ENCODE data around the gene VAC14. TPM values are rescaled to one million over a fixed set of nuclear protein-coding genes. Genes with fewer than 3 reads are reported as not detected.

Gene VAC14
- total RNA-seq, 1 experiment from 2014 or later, result 49.9 TPM

- no peak overlapping the region for H4K5ac ChIP-seq (ENCODE audit: insufficient read length, low read depth, low read length)
- no peak overlapping the region for H2BK12ac ChIP-seq (ENCODE audit: insufficient read length, low read depth, low read length)
- H2AFZ ChIP-seq (ENCODE audit: low read length), result no peak overlapping the region
- no peaks in the 10 kb centered on the region for H3K9me3 ChIP-seq (ENCODE audit: control insufficient read depth, low read depth, low read length)
- no peaks in the 10 kb centered on the region for H3K79me2 ChIP-seq (ENCODE audit: insufficient read depth, low read length)
- H3K27ac ChIP-seq (ENCODE audit: insufficient read length, low read depth, low read length), result no peak overlapping the region
- no peaks in the 10 kb centered on the region; a peak in 1 of 7 replicates for H3K36me3 Mint-ChIP-seq (ENCODE audit: insufficient read depth in 1 of 3, low read depth in 3 of 3)
- no peak overlapping the region for H2BK5ac ChIP-seq (ENCODE audit: insufficient read length, low read length)
- no peak for TF ChIP-seq CTCF (conservative IDR thresholded peaks at IDR 0.05)
- no peak overlapping the region for H2BK15ac ChIP-seq (ENCODE audit: low read depth, low read length)
- H3K4ac ChIP-seq (ENCODE audit: low read depth, low read length), result no peak overlapping the region
- H3K9ac ChIP-seq (ENCODE audit: extremely low read depth, insufficient read length, low read length), result no peak overlapping the region
- H2BK120ac ChIP-seq (ENCODE audit: low read depth, low read length, poor library complexity, severe bottlenecking), result no peak overlapping the region
- no peaks in the 10 kb centered on the region for H3K27me3 ChIP-seq (ENCODE audit: insufficient read depth, low read length)
- no peak overlapping the region; the same call in 1 of the 2 replicates for H3K14ac ChIP-seq (ENCODE audit: insufficient read depth, low read length)
- no peak overlapping the region for H3K56ac ChIP-seq (ENCODE audit: insufficient read length, low read depth, low read length)
- H3K4me1 Mint-ChIP-seq, result peaks cover 19 to 30% of the 10 kb centered on the region in 2 experiments
- no peak overlapping the region for H2AK5ac ChIP-seq (ENCODE audit: insufficient read length, low read length)
- no peak overlapping the region for H3K27ac Mint-ChIP-seq
- no peak overlapping the region for H4K8ac ChIP-seq (replicated peaks; ENCODE audit: insufficient read length, low read depth, low read length)
- no CpG with 5 or more reads among the region's 90 CpGs for WGBS (ENCODE audit: extremely low coverage, insufficient read length, low lambda C conversion rate)
- no peak overlapping the region for H3T11ph ChIP-seq (ENCODE audit: low read length)
- H3K18ac ChIP-seq (ENCODE audit: insufficient read length, low read depth, low read length), result no peak overlapping the region
- peaks cover 7% of the 10 kb centered on the region for H3K23me2 ChIP-seq (ENCODE audit: insufficient read length, low read depth, low read length, poor library complexity, severe bottlenecking)
- peak overlapping the region; percentile 61 for H3K4me2 ChIP-seq (ENCODE audit: insufficient read depth, insufficient read length, low read length)
- peak overlapping the region; percentile 68 to 79 for H3K4me3 Mint-ChIP-seq
- H3K9me3 Mint-ChIP-seq, result no peaks in the 10 kb centered on the region
- peaks cover 2% of the 10 kb centered on the region; the same call in 1 of the 2 replicates for H3K27me3 Mint-ChIP-seq (ENCODE audit: low read depth)
- no peak for DNase-seq
- no peak overlapping the region for H3K23ac ChIP-seq (ENCODE audit: insufficient read length, low read depth, low read length)
- no peaks in the 10 kb centered on the region for H4K20me1 ChIP-seq (ENCODE audit: control insufficient read depth, insufficient read depth, insufficient read length)
- H2BK20ac ChIP-seq (ENCODE audit: low read depth, low read length, poor library complexity, severe bottlenecking), result no peak overlapping the region
- no peak overlapping the region for H4K91ac ChIP-seq (ENCODE audit: insufficient read length, low read depth, low read length)
- peaks cover 6% of the 10 kb centered on the region; the same call in 1 of the 2 replicates for H3K4me1 ChIP-seq (ENCODE audit: insufficient read depth, low read length)
- H3K79me1 ChIP-seq (ENCODE audit: insufficient read depth, low read depth, low read length, poor library complexity, severe bottlenecking), result no peaks in the 10 kb centered on the region
Measured at GRCh38 chr16:70685061-70685937, 115.7 kb downstream of the VAC14 start.
